DLD1 (cell line): ENCODE data around the gene CLDN18.

Source experiments
- in situ Hi-C: cut with HindIII; loops from 2 replicates; pipeline ENCODE4 v1.10.0; 2017; ENCODE audit warnings: low sequenced_read_pairs

Gene CLDN18

DNA sequence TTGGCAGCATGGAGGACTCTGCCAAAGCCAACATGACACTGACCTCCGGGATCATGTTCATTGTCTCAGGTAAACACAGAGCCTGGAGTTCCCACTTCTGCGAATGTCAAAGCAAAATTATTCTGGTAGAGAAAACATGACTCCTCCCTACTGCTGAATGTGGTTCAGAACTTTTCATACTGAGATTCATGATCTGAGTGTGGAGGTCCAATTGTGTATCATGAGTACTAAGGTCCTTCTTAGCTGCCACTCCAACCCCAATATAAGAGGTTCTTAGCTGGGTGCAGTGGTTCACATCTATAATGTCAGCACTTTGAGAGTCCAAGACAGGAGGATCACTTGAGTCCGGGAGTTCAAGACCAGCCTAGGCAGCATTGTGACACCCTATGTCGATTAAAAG, 13.8 kb downstream of the CLDN18 start:
- in situ Hi-C loops: no loop called here

DNA sequence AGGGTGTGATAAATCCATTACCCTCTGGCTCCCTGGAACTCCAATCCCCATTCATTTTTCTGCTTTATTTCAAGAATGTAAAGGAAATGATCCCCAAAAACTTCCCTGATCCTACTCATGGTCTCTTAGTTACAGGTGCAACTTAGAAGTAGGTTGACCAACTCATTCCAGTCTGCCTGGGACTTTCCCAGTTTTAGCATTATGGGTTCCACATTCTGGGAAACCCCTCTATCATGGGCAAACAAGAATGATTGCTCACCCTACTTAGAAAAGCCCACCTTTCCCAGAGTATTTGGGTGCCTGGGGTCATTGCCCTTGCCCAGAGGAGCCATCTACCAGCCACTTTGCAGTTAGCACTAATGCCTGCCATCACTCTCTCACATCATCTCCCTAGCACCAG, 15.6 kb downstream of the CLDN18 start:
- in situ Hi-C loops: no loop called here

- in situ Hi-C loops: no loop called here
Observed at GRCh38 chr3:138027821-138028220, 17.9 kb downstream of the CLDN18 start.

GRCh38 chr3:138030734-138031280, 20.8 kb downstream of the CLDN18 start:
- in situ Hi-C loops: no loop called here

- in situ Hi-C loops: no loop called here
Observed at GRCh38 chr3:138031536-138031935, 21.6 kb downstream of the CLDN18 start.

DNA sequence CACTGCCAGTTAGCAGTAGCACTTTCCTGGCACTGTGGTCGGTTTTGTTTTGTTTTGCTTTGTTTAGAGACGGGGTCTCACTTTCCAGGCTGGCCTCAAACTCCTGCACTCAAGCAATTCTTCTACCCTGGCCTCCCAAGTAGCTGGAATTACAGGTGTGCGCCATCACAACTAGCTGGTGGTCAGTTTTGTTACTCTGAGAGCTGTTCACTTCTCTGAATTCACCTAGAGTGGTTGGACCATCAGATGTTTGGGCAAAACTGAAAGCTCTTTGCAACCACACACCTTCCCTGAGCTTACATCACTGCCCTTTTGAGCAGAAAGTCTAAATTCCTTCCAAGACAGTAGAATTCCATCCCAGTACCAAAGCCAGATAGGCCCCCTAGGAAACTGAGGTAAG, 22.6 kb downstream of the CLDN18 start:
- in situ Hi-C loops: no loop called here

- in situ Hi-C loops: no loop called here
Observed at GRCh38 chr3:138033202-138033691, 23.3 kb downstream of the CLDN18 start.

DNA sequence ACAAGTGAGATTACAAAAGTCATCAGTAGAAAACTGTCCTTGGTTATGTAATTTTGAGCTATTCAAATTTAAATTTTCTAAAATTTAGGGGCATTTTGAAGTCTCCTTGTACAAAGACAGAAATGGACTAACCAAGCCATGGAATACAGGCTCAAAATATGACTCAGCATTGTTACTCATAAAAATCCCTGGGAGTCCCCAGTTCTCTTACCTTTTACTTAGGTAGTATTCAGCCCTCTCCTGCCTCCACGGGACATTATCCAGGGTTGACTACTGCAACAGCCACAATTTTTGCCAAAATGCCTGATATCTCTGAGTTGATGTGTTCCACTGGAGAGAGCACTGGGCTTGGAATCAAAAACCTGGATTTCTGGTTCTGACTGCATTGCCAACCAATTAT, 25.0 kb downstream of the CLDN18 start:
- in situ Hi-C loops: no loop called here

DNA sequence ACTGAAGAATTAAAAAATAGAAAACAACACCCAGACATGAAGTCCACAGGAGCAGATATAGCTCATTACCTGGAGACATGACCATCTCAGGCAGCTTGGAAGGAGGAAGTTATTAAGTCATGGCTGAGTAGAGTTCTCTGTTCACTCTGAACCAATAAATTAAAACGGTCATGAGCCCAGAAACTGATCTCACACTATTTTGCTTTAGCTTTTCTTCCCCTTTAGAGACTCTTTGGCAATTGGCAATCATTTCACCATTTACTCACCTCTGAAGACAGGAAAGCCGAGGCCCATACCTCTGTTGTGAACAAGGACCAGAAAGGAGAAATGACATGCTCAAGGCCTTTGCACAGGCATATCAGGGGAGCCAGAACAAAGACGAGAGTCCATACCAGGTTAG, 26.6 kb downstream of the CLDN18 start:
- in situ Hi-C loops: no loop called here

DNA sequence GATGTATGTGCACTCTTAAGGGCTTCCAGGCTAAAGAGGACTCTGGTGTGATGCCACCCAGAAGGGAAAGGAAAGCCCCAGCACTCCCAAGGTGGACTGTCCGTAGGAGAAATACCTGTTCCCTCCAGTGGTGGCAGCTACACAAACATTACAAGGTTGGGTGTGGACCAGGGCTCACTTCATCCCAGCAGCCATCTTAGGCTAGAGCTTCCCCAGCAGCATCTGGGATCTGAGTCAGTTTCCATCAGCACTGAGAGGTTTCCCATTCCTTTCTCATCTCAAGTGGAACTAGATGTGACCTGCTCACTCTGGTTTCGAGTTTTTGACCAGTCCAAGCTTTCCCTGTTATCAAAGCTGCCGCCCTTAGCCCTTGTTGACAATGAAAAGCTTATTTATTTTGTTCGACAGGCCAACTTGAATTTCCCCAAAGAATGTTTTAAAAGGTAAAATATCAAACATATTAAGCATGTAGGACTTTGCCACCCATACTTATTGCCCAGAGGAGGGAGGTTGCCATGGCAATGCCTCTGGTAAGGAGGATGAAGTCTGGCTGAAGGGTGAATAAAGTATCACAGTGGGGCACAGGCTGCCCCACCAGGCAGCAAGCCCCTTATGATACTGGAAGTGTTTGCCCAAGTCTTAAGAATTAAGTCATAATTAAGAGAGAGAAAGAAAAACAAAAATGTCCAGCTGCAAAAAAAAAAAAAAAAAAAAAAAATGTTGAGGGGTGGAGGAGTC, 28.9 kb downstream of the CLDN18 start:
- in situ Hi-C loops: no loop called here

- in situ Hi-C loops: no loop called here
Observed at GRCh38 chr3:138042043-138042442, 32.1 kb downstream of the CLDN18 start.

- in situ Hi-C loops: no loop called here
Observed at GRCh38 chr3:138043266-138044029, 33.5 kb downstream of the CLDN18 start.

- in situ Hi-C loops: no loop called here
Observed at GRCh38 chr3:138046085-138046484, 36.1 kb downstream of the CLDN18 start.

DNA sequence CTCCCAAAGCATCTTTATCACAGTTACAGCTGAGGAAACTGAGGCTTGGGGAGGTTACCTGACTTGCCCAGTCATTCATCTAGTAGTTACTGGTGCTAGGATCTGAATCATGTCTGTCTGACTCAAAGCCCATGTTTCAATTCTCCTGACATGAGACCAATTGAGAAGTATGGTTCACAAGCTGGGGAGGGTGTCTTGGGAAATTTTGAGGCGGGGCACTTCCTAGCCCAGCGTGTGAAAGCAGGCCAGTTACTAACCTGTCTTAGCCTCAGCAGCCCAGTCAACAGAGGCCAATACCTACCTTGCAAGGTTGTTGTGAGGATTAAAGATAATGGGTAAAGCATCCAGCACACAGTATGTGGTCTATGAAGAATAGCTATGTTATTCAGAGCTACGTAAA, 37.0 kb downstream of the CLDN18 start:
- in situ Hi-C loops: no loop called here

- in situ Hi-C loops: no loop called here
Observed at GRCh38 chr3:138047596-138048158, 37.7 kb downstream of the CLDN18 start.

DNA sequence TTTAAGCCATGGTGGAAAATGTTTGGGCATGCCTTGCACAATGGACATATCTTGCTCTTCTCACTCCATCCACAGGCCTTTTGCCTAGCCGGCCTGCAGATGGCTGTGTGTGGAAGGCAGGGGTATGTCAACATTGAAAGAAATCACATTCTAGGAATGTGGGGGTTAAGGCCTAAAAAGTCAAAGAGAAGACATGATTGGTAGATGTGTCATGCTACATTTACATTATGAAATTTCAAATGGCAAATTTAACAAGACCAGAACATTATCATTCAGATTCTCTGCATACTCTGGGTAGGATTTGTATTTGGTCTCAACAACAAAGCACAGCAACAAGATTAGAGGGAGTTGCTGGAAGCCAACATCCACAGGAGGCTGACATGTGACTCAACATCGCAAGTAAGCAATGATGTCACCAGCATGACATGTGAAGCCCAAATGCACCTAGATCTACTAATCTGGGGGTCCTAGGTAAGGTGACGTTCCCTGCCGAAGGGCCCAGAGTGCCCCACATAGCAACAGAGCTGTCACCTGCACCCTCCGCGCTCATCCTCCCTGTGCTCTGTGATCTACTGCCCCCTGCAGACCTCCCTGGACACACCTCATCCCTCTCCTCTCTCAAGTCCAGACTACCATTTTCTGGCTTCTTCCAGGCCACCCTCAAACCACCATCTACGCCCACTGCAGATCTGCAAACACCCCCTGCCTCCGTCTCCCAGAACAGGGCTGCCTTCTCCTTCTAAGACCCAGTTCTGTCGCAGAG, 39.4 kb downstream of the CLDN18 start:
- in situ Hi-C loops: no loop called here

DNA sequence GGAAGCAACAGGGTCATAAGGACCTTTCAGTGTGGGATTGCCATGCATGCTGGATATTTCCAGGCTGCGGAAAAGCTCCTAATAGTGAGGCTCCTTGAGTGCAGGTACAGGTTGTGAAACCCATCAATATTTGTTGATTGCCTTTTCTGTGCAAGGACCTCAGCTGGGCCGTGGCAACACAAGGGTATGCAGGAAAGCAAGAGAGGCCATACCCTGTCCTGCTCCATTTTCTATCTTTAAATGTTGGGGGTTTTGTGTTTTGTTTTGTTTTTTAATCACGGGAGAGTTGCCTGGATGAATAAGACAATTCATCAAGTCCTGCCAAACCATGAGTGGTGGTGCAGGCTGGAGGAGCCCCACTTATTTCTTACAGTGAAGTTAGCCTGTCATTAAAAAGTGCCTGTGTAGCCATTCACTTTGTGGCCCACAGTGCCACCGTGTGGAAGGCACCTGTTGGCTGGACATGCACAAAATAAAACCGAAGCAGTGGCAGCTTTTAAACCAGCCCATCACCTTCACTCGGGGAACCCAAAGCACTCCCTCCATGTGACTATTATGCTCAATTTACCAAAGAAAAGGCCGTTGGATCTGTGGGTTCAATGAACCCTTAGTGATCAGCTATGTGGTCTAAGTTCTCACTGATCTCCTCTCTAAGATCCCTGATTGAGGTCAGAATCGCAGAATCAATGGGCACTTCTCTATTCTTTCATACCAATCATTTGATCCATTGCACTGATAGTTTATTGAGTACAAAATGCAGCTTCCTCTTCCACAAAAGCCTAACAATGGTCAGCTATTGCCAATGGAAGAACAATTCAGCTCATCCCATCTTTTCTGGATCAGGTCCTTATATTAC, 42.2 kb downstream of the CLDN18 start:
- in situ Hi-C loops: no loop called here

- in situ Hi-C loops: no loop called here
Observed at GRCh38 chr3:138054057-138054456, 44.1 kb downstream of the CLDN18 start.

GRCh38 chr3:138057384-138057783, 47.4 kb downstream of the CLDN18 start:
- in situ Hi-C loops: no loop called here

GRCh38 chr3:138059261-138059660, 49.3 kb downstream of the CLDN18 start:
- in situ Hi-C loops: no loop called here
